ENCODE measurements around the gene PTPRF.
"Not testable (repeated sequence)": the region's sequence is repeated elsewhere in the genome, so short reads cannot be mapped to it uniquely, and the experiment has no call there.

Gene PTPRF

GRCh38 chr1:43634721-43635120 is 104.0 kb downstream of the PTPRF start:
- no peak for DNase-seq (ENCODE audit: low spot score)

GRCh38 chr1:43636006-43636641 is 105.4 kb downstream of the PTPRF start:
- no peak for DNase-seq (ENCODE audit: low spot score)

GRCh38 chr1:43637267-43637666 is 106.6 kb downstream of the PTPRF start:
- no peak for DNase-seq (ENCODE audit: low spot score)

GRCh38 chr1:43638381-43638780 is 107.7 kb downstream of the PTPRF start:
- DNase-seq (ENCODE audit: low spot score) = not testable (repeated sequence)

- DNase-seq (ENCODE audit: low spot score) = no peak
Measured at GRCh38 chr1:43639976-43640794, 109.5 kb downstream of the PTPRF start.

GRCh38 chr1:43644558-43644957 is 113.9 kb downstream of the PTPRF start:
- no peak for DNase-seq (ENCODE audit: low spot score)

GRCh38 chr1:43645461-43645860 is 114.8 kb downstream of the PTPRF start:
- DNase-seq (ENCODE audit: low spot score) = no peak

GRCh38 chr1:43647331-43647730 is 116.6 kb downstream of the PTPRF start:
- not testable (repeated sequence) for DNase-seq (ENCODE audit: low spot score)

- DNase-seq (ENCODE audit: low spot score) = no peak
Measured at GRCh38 chr1:43648221-43648847, 117.7 kb downstream of the PTPRF start.

GRCh38 chr1:43648876-43649477 is 118.3 kb downstream of the PTPRF start:
- no peak for DNase-seq (ENCODE audit: low spot score)

GRCh38 chr1:43650310-43651085 is 119.8 kb downstream of the PTPRF start:
- DNase-seq (ENCODE audit: low spot score) = peak; percentile 97

GRCh38 chr1:43651188-43651587 is 120.5 kb downstream of the PTPRF start:
- no peak for DNase-seq (ENCODE audit: low spot score)

GRCh38 chr1:43651902-43652301 is 121.2 kb downstream of the PTPRF start:
- peak; percentile 22 for DNase-seq (ENCODE audit: low spot score)

GRCh38 chr1:43653339-43653738 is 122.7 kb downstream of the PTPRF start:
- peak; percentile 36 for DNase-seq (ENCODE audit: low spot score)

- DNase-seq (ENCODE audit: low spot score) = no peak
Measured at GRCh38 chr1:43653893-43654292, 123.2 kb downstream of the PTPRF start.

GRCh38 chr1:43655953-43656352 is 125.3 kb downstream of the PTPRF start:
- no peak for DNase-seq (ENCODE audit: low spot score)

- no peak for DNase-seq (ENCODE audit: low spot score)
Measured at GRCh38 chr1:43659212-43660166, 128.8 kb downstream of the PTPRF start.

GRCh38 chr1:43660355-43660754 is 129.7 kb downstream of the PTPRF start:
- DNase-seq (ENCODE audit: low spot score) = no peak

GRCh38 chr1:43664369-43664768 is 133.7 kb downstream of the PTPRF start:
- no peak for DNase-seq (ENCODE audit: low spot score)

- no peak for DNase-seq (ENCODE audit: low spot score)
Measured at GRCh38 chr1:43666608-43667007, 135.9 kb downstream of the PTPRF start.

- DNase-seq (ENCODE audit: low spot score) = no peak
Measured at GRCh38 chr1:43668956-43669355, 138.3 kb downstream of the PTPRF start.

Data from hematopoietic multipotent progenitor cell treated with erythropoietin and hydrocortisone succinate and interleukin-3 and kit ligand, for 15 days (in vitro differentiated cells).